Mammary epithelial cell (primary cell): ENCODE data around the gene DACT3.

Experiments used
- EZH2 ChIP-seq: IDR thresholded peaks from 2 replicates; pipeline ENCODE4 v1.6.1; 2012; ENCODE audit warnings: low read length, inconsistent platforms, borderline replicate concordance
- TF ChIP-seq, protein P1 (sequence below), 2 donors: IDR thresholded peaks in 1 of 2; conservative IDR thresholded peaks in 1 of 2; 2 replicates each; pipeline ENCODE4 v1.5.1; 2011 to 2012; ENCODE audit warnings: inconsistent platforms in 2 of 2, low read length in 2 of 2, mild to moderate bottlenecking in 2 of 2, control low read depth in 1 of 2, low read depth in 1 of 2; ENCODE audit not compliant: insufficient read depth in 1 of 2; ENCODE audit errors: extremely low read depth in 1 of 2

DNA sequence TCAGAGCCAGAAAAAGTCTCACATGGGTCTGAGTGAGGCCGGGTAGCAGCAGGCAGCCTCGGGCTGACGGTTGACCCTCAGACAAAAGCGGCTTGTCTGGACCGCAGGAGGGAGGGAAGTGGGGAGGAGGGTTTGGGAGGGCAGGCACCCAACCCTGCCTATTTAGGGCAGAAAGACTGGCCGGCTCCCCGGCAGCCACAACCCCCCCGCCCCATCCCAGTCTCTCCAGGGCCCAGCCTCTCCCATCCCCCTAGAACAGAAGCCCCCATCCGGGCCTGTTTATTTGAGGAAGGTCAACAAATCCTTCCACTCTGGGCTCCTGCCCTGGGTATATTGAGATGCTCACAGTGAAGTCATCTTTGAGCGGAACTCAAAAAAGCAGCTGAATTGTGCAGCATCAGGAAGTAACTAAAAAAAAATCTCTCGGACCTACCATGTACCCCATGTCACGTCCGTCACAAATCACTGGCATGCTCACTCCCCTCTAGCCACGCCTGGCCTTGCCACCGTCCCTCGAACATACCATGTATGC, 6.3 kb downstream of the DACT3 start:
- TF ChIP-seq, protein P1, sequence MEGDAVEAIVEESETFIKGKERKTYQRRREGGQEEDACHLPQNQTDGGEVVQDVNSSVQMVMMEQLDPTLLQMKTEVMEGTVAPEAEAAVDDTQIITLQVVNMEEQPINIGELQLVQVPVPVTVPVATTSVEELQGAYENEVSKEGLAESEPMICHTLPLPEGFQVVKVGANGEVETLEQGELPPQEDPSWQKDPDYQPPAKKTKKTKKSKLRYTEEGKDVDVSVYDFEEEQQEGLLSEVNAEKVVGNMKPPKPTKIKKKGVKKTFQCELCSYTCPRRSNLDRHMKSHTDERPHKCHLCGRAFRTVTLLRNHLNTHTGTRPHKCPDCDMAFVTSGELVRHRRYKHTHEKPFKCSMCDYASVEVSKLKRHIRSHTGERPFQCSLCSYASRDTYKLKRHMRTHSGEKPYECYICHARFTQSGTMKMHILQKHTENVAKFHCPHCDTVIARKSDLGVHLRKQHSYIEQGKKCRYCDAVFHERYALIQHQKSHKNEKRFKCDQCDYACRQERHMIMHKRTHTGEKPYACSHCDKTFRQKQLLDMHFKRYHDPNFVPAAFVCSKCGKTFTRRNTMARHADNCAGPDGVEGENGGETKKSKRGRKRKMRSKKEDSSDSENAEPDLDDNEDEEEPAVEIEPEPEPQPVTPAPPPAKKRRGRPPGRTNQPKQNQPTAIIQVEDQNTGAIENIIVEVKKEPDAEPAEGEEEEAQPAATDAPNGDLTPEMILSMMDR (conservative IDR thresholded peaks at IDR 0.05 in 1 of 2, IDR thresholded peaks at IDR 0.05 in 1 of 2; ENCODE audit: extremely low read depth in 1 of 2, insufficient read depth in 1 of 2, low read depth in 1 of 2, low read length in 2 of 2) = no peak
- TF ChIP-seq EZH2 = no peak
